ENCODE measurements around the gene OR2AT4. TPM values are rescaled to one million over a fixed set of nuclear protein-coding genes. Genes with fewer than 3 reads are reported as not detected.

OR2AT4 gene
- total and polyA plus RNA-seq, 4 experiments from 2014 or later, result not detected

DNA sequence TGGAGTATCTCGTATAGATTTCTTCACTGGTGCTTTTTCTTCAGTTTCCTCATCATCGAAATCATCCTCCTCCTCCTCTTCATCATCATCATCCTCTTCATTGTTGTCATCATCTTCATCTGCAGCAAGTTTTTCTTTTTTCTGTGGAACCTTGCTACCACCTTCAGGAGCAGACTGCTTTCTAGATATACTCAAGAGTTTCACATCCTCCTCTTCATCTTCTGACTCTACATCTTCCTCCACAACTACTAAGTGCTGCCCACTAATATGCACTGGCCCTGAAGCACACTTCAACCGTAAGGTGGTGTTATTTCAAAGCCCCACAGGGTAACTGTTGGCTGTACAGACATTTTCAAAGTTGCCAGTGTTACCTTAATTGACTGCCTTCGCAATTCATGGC lies 17.1 kb downstream of the OR2AT4 start:
- peaks cover 22 to 34% of the 10 kb centered on the region in 2 donors for H3K27me3 Mint-ChIP-seq
- POLR2A ChIA-PET (ENCODE audit: partially characterized antibody), result no interaction called here
- H3K4me3 Mint-ChIP-seq, result no peak overlapping the region

DNA sequence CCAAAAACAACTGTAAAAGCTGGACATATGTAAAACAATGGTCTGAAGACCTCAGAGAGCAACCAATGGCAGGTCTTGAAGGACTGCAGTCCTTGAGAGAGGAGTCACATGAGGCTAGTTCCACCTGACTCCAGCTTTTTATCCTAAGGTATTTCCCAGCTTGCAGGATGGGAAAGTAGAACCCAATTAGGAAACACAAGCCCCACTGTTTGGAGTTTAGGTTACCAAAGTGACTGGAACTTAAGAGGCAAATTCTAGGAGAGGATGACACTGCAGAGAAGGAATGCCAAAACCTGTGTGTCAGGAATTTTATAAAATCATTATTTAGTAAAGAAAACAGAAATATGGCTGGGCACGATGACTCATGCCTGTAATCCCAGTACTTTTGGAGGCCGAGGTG lies 18.4 kb downstream of the OR2AT4 start:
- no peaks in the 10 kb centered on the region for H3K27me3 ChIP-seq (ENCODE audit: insufficient read depth, low read length)
- POLR2A ChIA-PET (ENCODE audit: partially characterized antibody), result interaction anchor here (0.6 kb wide), 1 partner anchor 150 kb away, joined by 3 read pairs; no protein-coding TSS in a partner anchor
- peaks cover 16 to 32% of the 10 kb centered on the region in 2 donors for H3K27me3 Mint-ChIP-seq
- DNase-seq, result no peak
- CTCF ChIA-PET (ENCODE audit: partially characterized antibody), result no interaction called here
- no peaks in the 10 kb centered on the region for H3K36me3 Mint-ChIP-seq
- no peaks in the 10 kb centered on the region for H3K9me3 ChIP-seq (ENCODE audit: control insufficient read depth in 1 of 2, low read length in 2 of 2)
- H3K4me1 Mint-ChIP-seq, result no peaks in the 10 kb centered on the region
- no peak overlapping the region for H3K27ac Mint-ChIP-seq
- H3K4me3 Mint-ChIP-seq, result no peak overlapping the region
- H3K4me3 ChIP-seq (ENCODE audit: low read length in 2 of 2), result no peak overlapping the region
- intact Hi-C loops (cut with micrococcal nuclease), result no loop called here
- no peaks in the 10 kb centered on the region for H3K4me1 ChIP-seq (ENCODE audit: insufficient read depth, low read length)
- H3K9me3 Mint-ChIP-seq, result peaks cover 0 to 4% (median 0%) of the 10 kb centered on the region in 8 donors
- no peaks in the 10 kb centered on the region for H3K36me3 ChIP-seq (ENCODE audit: insufficient read depth, low read length)
- no peak overlapping the region for H3K27ac ChIP-seq (ENCODE audit: low read depth, low read length)

More for the DNA sequence above, 17.1 kb downstream of the OR2AT4 start:
- no peak overlapping the region for H3K27ac Mint-ChIP-seq
- no peak overlapping the region for H3K4me3 ChIP-seq (ENCODE audit: low read length in 2 of 2)
- H3K4me1 ChIP-seq (ENCODE audit: insufficient read depth, low read length), result no peaks in the 10 kb centered on the region
- H3K27me3 ChIP-seq (ENCODE audit: insufficient read depth, low read length), result no peaks in the 10 kb centered on the region
- no peaks in the 10 kb centered on the region for H3K36me3 Mint-ChIP-seq
- CTCF ChIA-PET (ENCODE audit: partially characterized antibody), result no interaction called here
- H3K4me1 Mint-ChIP-seq, result no peaks in the 10 kb centered on the region
- no peak for DNase-seq
- no peaks in the 10 kb centered on the region for H3K9me3 ChIP-seq (ENCODE audit: control insufficient read depth in 1 of 2, low read length in 2 of 2)
- H3K36me3 ChIP-seq (ENCODE audit: insufficient read depth, low read length), result no peaks in the 10 kb centered on the region
- intact Hi-C loops (cut with micrococcal nuclease), result no loop called here
- no peak overlapping the region for H3K27ac ChIP-seq (ENCODE audit: low read depth, low read length)
- peaks cover 0 to 4% (median 0%) of the 10 kb centered on the region in 8 donors for H3K9me3 Mint-ChIP-seq

DNA sequence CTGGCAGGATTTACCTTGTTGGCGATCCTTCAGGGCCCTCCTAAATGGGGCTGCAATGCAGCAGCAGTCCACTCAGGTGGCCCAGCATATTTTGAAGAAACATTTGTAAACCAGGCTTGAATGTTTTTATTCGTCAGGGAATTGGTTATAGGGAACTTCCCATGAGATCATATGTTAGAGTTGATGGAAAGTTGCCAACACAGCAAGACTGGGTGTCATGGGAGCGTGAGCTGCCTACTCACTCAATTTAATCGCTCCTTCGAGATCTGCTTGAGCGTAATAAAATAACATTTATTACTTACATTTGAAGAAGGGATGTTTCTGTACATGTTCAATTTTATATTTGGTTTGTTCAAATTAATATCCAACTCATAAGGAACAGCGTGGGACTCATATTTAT lies 19.4 kb downstream of the OR2AT4 start:
- no peaks in the 10 kb centered on the region for H3K36me3 Mint-ChIP-seq
- CTCF ChIA-PET (ENCODE audit: partially characterized antibody), result no interaction called here
- POLR2A ChIA-PET (ENCODE audit: partially characterized antibody), result no interaction called here
- DNase-seq, result no peak
- no peak overlapping the region for H3K4me3 Mint-ChIP-seq
- H3K9me3 Mint-ChIP-seq, result peaks cover 0 to 4% (median 0%) of the 10 kb centered on the region in 8 donors
- Histone ChIP-seq H3K4me3 (ENCODE audit: low read length in 2 of 2) (no peak overlapping the region), H3K9me3 (ENCODE audit: control insufficient read depth in 1 of 2, low read length in 2 of 2) (no peaks in the 10 kb centered on the region), H3K36me3 (ENCODE audit: insufficient read depth, low read length) (no peaks in the 10 kb centered on the region), H3K27me3 (ENCODE audit: insufficient read depth, low read length) (no peaks in the 10 kb centered on the region), H3K4me1 (ENCODE audit: insufficient read depth, low read length) (no peaks in the 10 kb centered on the region), H3K27ac (ENCODE audit: low read depth, low read length) (no peak overlapping the region)
- H3K4me1 Mint-ChIP-seq, result no peaks in the 10 kb centered on the region
- peaks cover 9 to 28% of the 10 kb centered on the region in 2 donors for H3K27me3 Mint-ChIP-seq
- intact Hi-C loops (cut with micrococcal nuclease), result no loop called here
- no peak overlapping the region for H3K27ac Mint-ChIP-seq

DNA sequence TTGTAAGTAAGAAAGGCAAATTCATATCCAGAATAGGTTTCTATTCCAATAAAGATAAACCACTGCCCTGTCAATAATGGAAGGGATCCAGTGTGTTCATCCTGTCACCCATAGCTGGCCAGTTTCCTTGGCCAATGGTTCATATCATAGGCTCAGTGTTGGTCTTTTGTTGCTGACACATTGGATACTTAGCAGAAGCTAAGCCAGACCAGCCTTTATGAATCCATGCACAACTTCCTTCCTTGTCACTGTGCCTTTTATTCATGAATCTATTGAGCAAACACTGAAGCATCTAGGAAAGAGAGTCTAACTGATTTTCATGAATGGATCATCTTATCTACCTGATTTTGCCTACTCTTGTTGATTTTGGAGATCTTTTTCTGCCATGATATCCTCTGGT lies 20.0 kb downstream of the OR2AT4 start:
- Mint-ChIP-seq H3K9me3 (no peaks in the 10 kb centered on the region), H3K36me3 (no peaks in the 10 kb centered on the region), H3K4me3 (no peak overlapping the region), H3K27ac (no peak overlapping the region), H3K27me3 (peaks cover 8 to 27% of the 10 kb centered on the region in 2 donors), H3K4me1 (no peaks in the 10 kb centered on the region)
- intact Hi-C loops (cut with micrococcal nuclease), result no loop called here
- H3K4me1 ChIP-seq (ENCODE audit: insufficient read depth, low read length), result no peaks in the 10 kb centered on the region
- no peaks in the 10 kb centered on the region for H3K36me3 ChIP-seq (ENCODE audit: insufficient read depth, low read length)
- H3K27ac ChIP-seq (ENCODE audit: low read depth, low read length), result no peak overlapping the region
- DNase-seq, result no peak
- H3K27me3 ChIP-seq (ENCODE audit: insufficient read depth, low read length), result no peaks in the 10 kb centered on the region
- ChIA-PET CTCF (ENCODE audit: partially characterized antibody) (no interaction called here), POLR2A (ENCODE audit: partially characterized antibody) (no interaction called here)
- no peaks in the 10 kb centered on the region for H3K9me3 ChIP-seq (ENCODE audit: control insufficient read depth in 1 of 2, low read length in 2 of 2)
- no peak overlapping the region for H3K4me3 ChIP-seq (ENCODE audit: low read length in 2 of 2)

DNA sequence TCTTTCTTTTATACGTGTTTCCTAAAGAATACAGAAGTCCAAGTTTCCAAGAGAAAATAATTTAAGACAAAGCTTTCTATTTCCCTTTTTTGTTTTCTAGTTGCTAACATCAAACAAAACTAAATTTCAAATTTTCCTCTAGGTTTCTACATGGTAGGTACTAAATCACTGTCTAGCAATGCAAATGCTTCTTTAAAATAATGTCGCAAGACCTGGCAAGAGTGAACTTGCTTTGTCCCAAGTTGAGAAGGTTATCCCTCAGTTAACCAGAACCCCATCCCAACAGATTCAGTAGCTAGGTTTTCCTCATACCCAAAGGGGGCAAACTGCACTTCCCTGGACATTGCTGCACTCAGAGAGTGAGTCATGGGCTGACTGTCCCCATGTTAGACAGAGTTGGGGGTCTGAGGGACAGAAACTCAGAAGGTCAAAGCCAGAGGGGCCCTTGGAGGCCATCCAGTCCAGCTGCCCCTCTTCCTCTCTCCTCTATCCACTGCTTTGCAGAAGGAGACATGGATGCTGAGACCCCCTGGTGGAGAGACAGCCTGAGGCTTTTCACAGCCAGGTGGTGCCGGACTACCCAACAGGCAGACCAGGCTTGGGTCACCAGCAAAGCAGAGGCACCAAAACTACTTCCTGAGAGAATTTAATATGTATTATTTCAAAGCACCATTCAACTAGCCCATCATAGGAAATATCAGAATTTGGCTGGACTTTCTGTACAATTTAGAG lies 23.1 kb downstream of the OR2AT4 start:
- Histone ChIP-seq H3K36me3 (ENCODE audit: insufficient read depth, low read length) (no peaks in the 10 kb centered on the region), H3K9me3 (ENCODE audit: control insufficient read depth in 1 of 2, low read length in 2 of 2) (no peaks in the 10 kb centered on the region), H3K27me3 (ENCODE audit: insufficient read depth, low read length) (no peaks in the 10 kb centered on the region), H3K27ac (ENCODE audit: low read depth, low read length) (no peak overlapping the region), H3K4me1 (ENCODE audit: insufficient read depth, low read length) (no peaks in the 10 kb centered on the region), H3K4me3 (ENCODE audit: low read length in 2 of 2) (no peak overlapping the region)
- ChIA-PET POLR2A (ENCODE audit: partially characterized antibody) (no interaction called here), CTCF (ENCODE audit: partially characterized antibody) (no interaction called here)
- peaks cover 11 to 30% of the 10 kb centered on the region in 2 donors for H3K27me3 Mint-ChIP-seq
- no peak for DNase-seq
- no peak overlapping the region for H3K27ac Mint-ChIP-seq
- H3K4me1 Mint-ChIP-seq, result no peaks in the 10 kb centered on the region
- H3K36me3 Mint-ChIP-seq, result no peaks in the 10 kb centered on the region
- peaks cover 0 to 2% (median 0%) of the 10 kb centered on the region in 8 donors for H3K9me3 Mint-ChIP-seq
- no peak overlapping the region for H3K4me3 Mint-ChIP-seq
- intact Hi-C loops (cut with micrococcal nuclease), result no loop called here

DNA sequence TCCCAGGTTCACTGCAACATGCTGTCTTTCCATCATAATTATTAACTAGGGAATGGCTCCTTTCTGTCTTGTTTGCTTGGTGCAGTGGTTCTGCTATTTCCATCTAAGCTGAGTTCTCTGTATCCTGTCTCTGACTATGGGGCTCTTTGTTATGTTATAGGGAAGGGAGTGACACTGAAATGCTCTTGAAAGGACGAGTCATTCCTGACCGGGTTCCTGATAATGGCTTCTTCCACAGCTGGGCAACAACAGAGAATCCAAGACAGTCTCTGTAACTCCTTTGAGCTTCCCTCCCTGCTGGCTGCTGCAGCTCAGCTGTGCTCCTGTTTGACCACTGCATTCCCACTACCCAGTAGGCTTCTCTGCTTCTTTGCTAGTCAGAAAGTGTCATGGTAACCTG lies 24.1 kb downstream of the OR2AT4 start:
- no peaks in the 10 kb centered on the region for H3K36me3 ChIP-seq (ENCODE audit: insufficient read depth, low read length)
- Mint-ChIP-seq H3K27ac (no peak overlapping the region), H3K9me3 (peaks cover 0 to 6% (median 3%) of the 10 kb centered on the region in 8 donors), H3K4me3 (no peak overlapping the region), H3K27me3 (peaks cover 9 to 30% of the 10 kb centered on the region in 2 donors), H3K4me1 (no peaks in the 10 kb centered on the region), H3K36me3 (no peaks in the 10 kb centered on the region)
- no peak overlapping the region for H3K27ac ChIP-seq (ENCODE audit: low read depth, low read length)
- DNase-seq, result no peak
- intact Hi-C loops (cut with micrococcal nuclease), result no loop called here
- no peaks in the 10 kb centered on the region for H3K4me1 ChIP-seq (ENCODE audit: insufficient read depth, low read length)
- H3K9me3 ChIP-seq (ENCODE audit: control insufficient read depth in 1 of 2, low read length in 2 of 2), result no peaks in the 10 kb centered on the region
- no peaks in the 10 kb centered on the region for H3K27me3 ChIP-seq (ENCODE audit: insufficient read depth, low read length)
- POLR2A ChIA-PET (ENCODE audit: partially characterized antibody), result no interaction called here
- CTCF ChIA-PET (ENCODE audit: partially characterized antibody), result no interaction called here
- H3K4me3 ChIP-seq (ENCODE audit: low read length in 2 of 2), result no peak overlapping the region

DNA sequence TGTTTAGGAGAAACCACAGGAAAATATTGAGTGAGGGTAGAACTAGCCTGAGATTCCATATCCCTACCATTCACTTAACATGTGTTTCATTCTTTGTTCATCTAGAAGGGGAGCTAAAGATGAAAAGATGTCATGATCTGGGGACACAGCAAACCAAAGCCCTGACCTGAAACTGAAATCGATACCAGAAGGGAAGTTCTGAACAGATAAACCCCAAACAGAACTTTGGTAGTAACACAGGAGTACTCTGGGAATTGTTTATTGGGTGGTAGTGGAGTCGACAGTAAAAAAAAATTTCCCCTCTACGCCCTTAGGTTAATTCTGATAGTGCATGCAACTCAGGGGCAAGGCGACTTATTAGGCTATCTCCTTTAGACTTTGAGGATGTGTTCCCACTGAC lies 27.2 kb downstream of the OR2AT4 start:
- DNase-seq, result no peak
- CTCF ChIA-PET (ENCODE audit: partially characterized antibody), result no interaction called here
- Histone ChIP-seq H3K4me1 (ENCODE audit: insufficient read depth, low read length) (no peaks in the 10 kb centered on the region), H3K4me3 (ENCODE audit: low read length in 2 of 2) (no peak overlapping the region), H3K27me3 (ENCODE audit: insufficient read depth, low read length) (peaks cover 3% of the 10 kb centered on the region), H3K27ac (ENCODE audit: low read depth, low read length) (no peak overlapping the region), H3K36me3 (ENCODE audit: insufficient read depth, low read length) (no peaks in the 10 kb centered on the region), H3K9me3 (ENCODE audit: control insufficient read depth in 1 of 2, low read length in 2 of 2) (no peaks in the 10 kb centered on the region)
- Mint-ChIP-seq H3K27me3 (peaks cover 10 to 37% of the 10 kb centered on the region in 2 donors), H3K36me3 (no peaks in the 10 kb centered on the region), H3K4me1 (no peaks in the 10 kb centered on the region), H3K27ac (no peak overlapping the region), H3K9me3 (peaks cover 0 to 6% (median 3%) of the 10 kb centered on the region in 8 donors), H3K4me3 (no peak overlapping the region)
- POLR2A ChIA-PET (ENCODE audit: partially characterized antibody), result no interaction called here
- intact Hi-C loops (cut with micrococcal nuclease), result no loop called here

Measured in CD4-positive, alpha-beta memory T cell (primary cell).